Heart left ventricle (tissue), 16 donors: ENCODE results near the gene ATF6B. TPM values are rescaled to one million over a fixed set of nuclear protein-coding genes. Genes with fewer than 3 reads are reported as not detected.

Source experiments
- ATAC-seq, 4 donors: fragments of 200-7000 bp; cut with Tn5 transposase; one replicate each; pipeline ENCODE4 v1.9.1; 2020 to 2022; ENCODE audit warnings: moderate library complexity in 4 of 4, mild to moderate bottlenecking in 3 of 4, moderate number of reproducible peaks in 1 of 4
- DNase-seq, 5 donors: peaks; one replicate each; pipeline ENCODE4 v3.0.0-alpha.2; 2020
- H3K27ac ChIP-seq, 12 donors: fragments of 200-600 bp; sonication (generic) in 4 of 12; one replicate each; pipeline versions ENCODE4 v1.5.0 to v1.8.0; 2016 to 2022; ENCODE audit warnings: mild to moderate bottlenecking in 2 of 12
- H3K27me3 ChIP-seq, 9 donors: fragments of 200-600 bp; sonication (generic) in 2 of 9; one replicate each; pipeline versions ENCODE4 v1.5.1 to v1.8.0; 2016 to 2022; ENCODE audit warnings: mild to moderate bottlenecking in 3 of 9
- H3K36me3 ChIP-seq, 9 donors: fragments of 200-600 bp; sonication (generic) in 2 of 9; one replicate each; pipeline versions ENCODE4 v1.5.0 to v1.8.0; 2018 to 2022; ENCODE audit warnings: mild to moderate bottlenecking in 2 of 9
- H3K4me1 ChIP-seq, 12 donors: fragments of 200-600 bp; sonication (generic) in 4 of 12; one replicate each; pipeline versions ENCODE4 v1.5.0 to v1.8.0; 2016 to 2022; ENCODE audit warnings: mild to moderate bottlenecking in 3 of 12
- H3K4me3 ChIP-seq, 12 donors: fragments of 200-600 bp; sonication (generic) in 4 of 12; one replicate each; pipeline versions ENCODE4 v1.5.0 to v1.8.0; 2017 to 2022; ENCODE audit warnings: mild to moderate bottlenecking in 9 of 12, moderate library complexity in 4 of 12
- H3K9me3 ChIP-seq, 12 donors: fragments of 200-600 bp; sonication (generic) in 4 of 12; one replicate each; pipeline versions ENCODE4 v1.5.0 to v1.8.0; 2016 to 2022; ENCODE audit warnings: mild to moderate bottlenecking in 1 of 12
- CTCF ChIP-seq, 12 donors: fragments of 200-600 bp; sonication (generic) in 4 of 12; IDR thresholded peaks; one replicate each; pipeline versions ENCODE4 v1.5.0 to v1.8.0; 2018 to 2022; ENCODE audit warnings: antibody characterized with exemption in 12 of 12, mild to moderate bottlenecking in 5 of 12
- POLR2A ChIP-seq, 2 donors: fragments of 450-650 bp; IDR thresholded peaks; one replicate each; pipeline ENCODE4 v1.6.1; 2017; ENCODE audit warnings: antibody characterized with exemption in 2 of 2, mild to moderate bottlenecking in 2 of 2, moderate library complexity in 2 of 2
- WGBS, 4 donors: extraction: QIAGEN DNeasy Blood & Tissue Kit in 2 of 4; methylation state at CpG; one replicate each; pipeline versions ENCODE4 v1.1.5 to v1.1.7; 2013 to 2018; 5-methylcytosine and 5-hydroxymethylcytosine counted together
- intact Hi-C, 10 donors: fragments of 100-400 bp; cut with DNase I; formaldehyde crosslinking; loops; one replicate each; pipeline versions ENCODE4 v1.11.1 to v1.14.2; 2022
- polyA plus RNA-seq, 2 donors: library from polyadenylated mRNA; stranded (reverse); fragments of 200-250 nt; gene quantifications; one replicate each; pipeline ENCODE4 v1.2.3, GENCODE V29; 2013
- total RNA-seq, 9 donors: library from RNA; depleted of rRNA in 2 of 9; stranded (reverse); fragments of >200 nt in 2 of 9; fragmentation: NEBNext Ultra II Directional in 3 of 9; extraction: Animal tissue kit (Norgen Biotek cat#: 25700) in 3 of 9; gene quantifications; one replicate each; pipeline versions ENCODE4 v1.1.0 to v1.2.4, GENCODE V29; 2016 to 2023
- donor health status: ischemic (EF 13 %, LVEDD 7.1; RV severe dilation, severe dysfunction).
- donor health status: healthy with polysubstance abuse.
- donor health status: DM: no; HTN: yes; CAD: no.
- donor health status: DM: no; HTN: no; CAD: no.
- donor health status: ischemic (EF 25% LVEDD 6.9; RV normal size, moderate dysfunction).
- donor health status: ischemic (EF 25% LVEDD 5.7; RV mildly dilated, moderate dysfunction).
- donor health status: healthy.
- donor health status: DM: yes; HTN: yes; CAD: no.
- donor health status: ischemic (EF 35%, LVEDD 5.7; RV mildly dilated, moderate dysfunction).
- donor health status: nonischemic (EF 11% LVEDD 7.7; RV severe dilation, severe dysfunction).
- donor health status: DM: yes; HTN: yes; CAD: no.
- donor health status: PGD.
- donor health status: ischemic (EF 29% LVEDD 5.4; RV normal size, mild dysfunction).
- donor health status: nonischemic (EF 23%, LVEDD 6.1; RV moderate dilation, normal function).

ATF6B gene
- total and polyA plus RNA-seq, 11 donors, result 11.1 to 56.8 (median 28.7) TPM

GRCh38 chr6:32131439-32131948 lies 3.4 kb upstream of the ATF6B start:
- DNase-seq (no peak), ATAC-seq (no peak)
- Histone ChIP-seq H3K9me3 (no peaks in the 10 kb centered on the region), H3K27me3 (no peaks in the 10 kb centered on the region), H3K4me3 (no peak overlapping the region), H3K27ac (no peak overlapping the region), H3K36me3 (peaks cover 0 to 7% (median 2%) of the 10 kb centered on the region in 9 donors), H3K4me1 (peaks cover 11 to 32% (median 23%) of the 10 kb centered on the region in 12 donors)
- TF ChIP-seq POLR2A (IDR thresholded peaks at IDR 0.05), result no peak
- TF ChIP-seq CTCF (IDR thresholded peaks at IDR 0.05), result no peak
- intact Hi-C loops, result loop anchor here in 3 of 10 donors (1.0 to 5.0 kb wide), 3 partner anchors 21 to 46 kb away; partner anchors contain the start of genes AGPAT1 (in 1 of the 3) and RNF5 (in 1 of the 3)
- 84 to 88% (median 87%) methylated on average over 14 of the region's 14 CpGs for WGBS, 4 donors

GRCh38 chr6:32129297-32130088 lies 1.4 kb upstream of the ATF6B start:
- Histone ChIP-seq H3K27me3 (no peaks in the 10 kb centered on the region), H3K4me1 (peaks cover 11 to 38% (median 25%) of the 10 kb centered on the region in 12 donors), H3K27ac (peak overlapping the region; percentile 51 to 95 (median 88)), H3K36me3 (peaks cover 0 to 27% (median 22%) of the 10 kb centered on the region in 9 donors), H3K9me3 (no peaks in the 10 kb centered on the region), H3K4me3 (peak overlapping the region; percentile 48 to 100 (median 68))
- ATAC-seq, result peak; percentile 9 to 60 (median 54)
- TF ChIP-seq POLR2A (IDR thresholded peaks at IDR 0.05) (no peak), CTCF (IDR thresholded peaks at IDR 0.05) (no peak)
- DNase-seq, result peak in 1 of 5 donors; percentile 87
- WGBS, 4 donors, result 22 to 39% (median 35%) methylated on average over 16 to 22 of the region's 22 CpGs
- intact Hi-C loops, result loop anchor here in 6 of 10 donors (1.0 to 5.0 kb wide), 8 partner anchors 23 to 843 kb away; partner anchors contain the start of genes AGPAT1 (in 3 of the 6), RNF5 (in 2 of the 6), GPSM3 (in 1 of the 6) and PBX2 (in 1 of the 6)

- intact Hi-C loops, result loop anchor here in 4 of 10 donors (1.0 to 5.0 kb wide), 6 partner anchors 25 to 843 kb away; partner anchors contain the start of genes PPT2 (in 2 of the 4), AGPAT1 (in 1 of the 4), GPSM3 (in 1 of the 4) and PBX2 (in 1 of the 4)
- no peak for ATAC-seq
These were observed 778 bp upstream of the ATF6B start for GRCh38 chr6:32128751-32129296.

More at GRCh38 chr6:32128751-32129296, 778 bp upstream of the ATF6B start:
- H3K27ac ChIP-seq, result peak overlapping the region in 9 of 12 donors; percentile 56 to 95 (median 89)
- no peak for TF ChIP-seq CTCF (IDR thresholded peaks at IDR 0.05)
- TF ChIP-seq POLR2A (IDR thresholded peaks at IDR 0.05), result no peak
- H3K4me1 ChIP-seq, result peaks cover 11 to 38% (median 25%) of the 10 kb centered on the region in 12 donors
- H3K9me3 ChIP-seq, result no peaks in the 10 kb centered on the region
- peak in 1 of 5 donors; percentile 44 for DNase-seq
- 86 to 90% (median 87%) methylated on average over 8 to 13 of the region's 13 CpGs for WGBS, 4 donors
- H3K27me3 ChIP-seq, result no peaks in the 10 kb centered on the region
- H3K4me3 ChIP-seq, result peak overlapping the region in 11 of 12 donors; percentile 48 to 100 (median 79)
- peaks cover 0 to 33% (median 29%) of the 10 kb centered on the region in 9 donors for H3K36me3 ChIP-seq
